Sigmoid colon (tissue), 7 donors: ENCODE measurements around the gene DIP2C. TPM values are rescaled to one million over a fixed set of nuclear protein-coding genes. Genes with fewer than 3 reads are reported as not detected.

Experiments
- DNase-seq: peaks from one replicate; pipeline ENCODE4 v3.0.0-alpha.2; 2019
- H3K27ac ChIP-seq, 4 donors: fragments of 200-600 bp; sonication (generic); one replicate each; pipeline ENCODE4 v1.5.1; 2016 to 2019; ENCODE audit warnings: mild to moderate bottlenecking in 1 of 4
- H3K27me3 ChIP-seq, 3 donors: fragments of 200-600 bp; sonication (generic); one replicate each; pipeline ENCODE4 v1.5.1; 2019; ENCODE audit warnings: mild to moderate bottlenecking in 1 of 3
- H3K36me3 ChIP-seq, 4 donors: fragments of 200-600 bp; sonication (generic); one replicate each; pipeline ENCODE4 v1.5.1; 2016 to 2019
- H3K4me1 ChIP-seq, 4 donors: fragments of 200-600 bp; sonication (generic); one replicate each; pipeline ENCODE4 v1.5.1; 2017 to 2019
- H3K4me3 ChIP-seq, 4 donors: fragments of 200-600 bp; sonication (generic); one replicate each; pipeline ENCODE4 v1.5.1; 2017 to 2019; ENCODE audit warnings: mild to moderate bottlenecking in 2 of 4, moderate library complexity in 1 of 4
- H3K9me3 ChIP-seq, 4 donors: fragments of 200-600 bp in 3 of 4; sonication (generic) in 3 of 4; one replicate each; pipeline versions ENCODE4 v1.5.1 to v1.6.1; 2013 to 2019
- EP300 ChIP-seq, 4 donors: sonication (generic); formaldehyde crosslinking; IDR thresholded peaks; one replicate each; pipeline ENCODE4 v1.6.1; 2017; ENCODE audit warnings: antibody characterized with exemption in 4 of 4
- POLR2A ChIP-seq, 2 donors: fragments of 450-650 bp; IDR thresholded peaks; one replicate each; pipeline ENCODE4 v1.6.1; 2016; ENCODE audit warnings: antibody characterized with exemption in 2 of 2, mild to moderate bottlenecking in 2 of 2, moderate library complexity in 2 of 2
- POLR2AphosphoS5 ChIP-seq, 4 donors: sonication (generic); formaldehyde crosslinking; IDR thresholded peaks; one replicate each; pipeline ENCODE4 v1.6.1; 2017; ENCODE audit warnings: antibody characterized with exemption in 4 of 4
- WGBS, 2 donors: extraction: QIAGEN DNeasy Blood & Tissue Kit; methylation state at CpG; one replicate each; pipeline ENCODE4 v1.1.7; 2013; 5-methylcytosine and 5-hydroxymethylcytosine counted together
- intact Hi-C: fragments of 100-400 bp; cut with DNase I; formaldehyde crosslinking; loops from one replicate; pipeline ENCODE4 v1.15.1; 2023
- polyA plus RNA-seq, 3 donors: library from polyadenylated mRNA; stranded (reverse); fragments of 200-250 nt; gene quantifications; one replicate each; pipeline ENCODE4 v1.2.3, GENCODE V29; 2013
- total RNA-seq, 4 donors: library from RNA; depleted of rRNA; stranded (reverse); fragments of >200 nt; gene quantifications; one replicate each; pipeline ENCODE4 v1.1.0, GENCODE V29; 2016
- TF ChIP-seq, protein P1 (sequence below), 4 experiments: fragments of 450-650 bp in 3 of 4; fragments of 200-600 bp in 1 of 4; IDR thresholded peaks; one replicate each; pipeline ENCODE4 v1.5.1; 2016 to 2019; ENCODE audit warnings: antibody characterized with exemption in 4 of 4, mild to moderate bottlenecking in 3 of 4, moderate library complexity in 2 of 4
- donor health status: healthy with polysubstance abuse.
- donor health status: Bipolar disorder and iron deficiency.
- donor health status: healthy.

The DIP2C gene
- total and polyA plus RNA-seq, 7 donors = 1.8 to 67.9 (median 42.1) TPM

DNA sequence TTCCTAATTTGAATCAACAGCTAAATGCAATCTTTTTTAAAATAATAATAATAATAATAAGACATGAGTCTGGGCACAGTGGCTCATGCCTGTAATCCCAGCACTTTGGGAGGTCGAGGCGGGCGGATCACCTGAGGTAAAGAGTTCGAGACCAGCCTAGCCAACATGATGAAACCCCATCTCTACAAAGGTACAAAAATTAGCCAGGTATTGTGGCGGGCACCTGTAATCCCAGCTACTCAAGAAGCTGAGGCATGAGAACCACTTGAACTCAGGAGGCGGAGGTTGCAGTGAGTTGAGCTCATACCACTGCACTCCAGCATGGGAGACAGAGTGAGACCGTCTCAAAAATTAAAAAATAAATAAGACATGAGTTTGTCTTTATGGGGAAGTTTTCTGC, 3.9 kb downstream of the DIP2C start:
- Histone ChIP-seq H3K27me3 (no peaks in the 10 kb centered on the region), H3K4me1 (peaks cover 0 to 76% (median 61%) of the 10 kb centered on the region in 4 donors), H3K9me3 (no peaks in the 10 kb centered on the region), H3K4me3 (no peak overlapping the region), H3K27ac (peak overlapping the region in 3 of 4 donors; percentile 97 to 99 (median 98)), H3K36me3 (no peaks in the 10 kb centered on the region)
- DNase-seq = no peak
- no peak for TF ChIP-seq POLR2AphosphoS5 (IDR thresholded peaks at IDR 0.05)
- WGBS, 2 donors = 81 to 83% methylated on average over 7 of the region's 7 CpGs
- intact Hi-C loops = loop anchor here (5.0 kb wide), 3 partner anchors 33 to 233 kb away; no protein-coding TSS in a partner anchor

DNA sequence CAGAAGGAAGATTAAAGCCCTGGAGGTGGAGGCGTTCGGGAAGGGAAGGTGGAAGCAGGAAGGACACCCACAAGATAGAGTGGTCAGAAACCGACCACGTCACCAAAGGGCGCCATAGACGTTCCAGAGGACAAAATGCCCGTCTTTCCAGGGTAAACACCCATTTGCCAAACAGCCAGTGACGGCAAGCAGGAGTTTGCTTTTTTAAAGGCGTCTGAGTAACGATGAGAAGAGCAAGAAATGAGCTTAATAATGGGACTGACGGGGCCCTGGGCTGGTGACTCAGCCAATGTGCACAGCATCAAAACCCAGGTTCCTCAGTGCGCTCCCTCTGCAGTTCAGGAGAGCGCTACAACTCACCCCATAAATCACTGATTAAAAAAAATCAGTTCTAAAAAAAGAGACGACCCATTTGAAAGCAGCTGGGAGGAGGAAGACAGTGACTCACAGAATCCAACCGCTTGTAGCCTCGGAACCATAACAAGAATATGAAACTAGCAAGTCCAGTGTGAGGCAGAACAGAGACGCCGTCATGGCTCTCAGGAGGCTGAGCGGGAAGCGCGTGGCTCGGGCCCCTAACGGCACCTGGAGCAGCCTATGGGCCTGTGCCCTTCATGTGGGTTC, 5.9 kb downstream of the DIP2C start:
- H3K27ac ChIP-seq = peak overlapping the region; percentile 77 to 99 (median 92)
- 73 to 83% methylated on average over 23 of the region's 23 CpGs for WGBS, 2 donors

DNA sequence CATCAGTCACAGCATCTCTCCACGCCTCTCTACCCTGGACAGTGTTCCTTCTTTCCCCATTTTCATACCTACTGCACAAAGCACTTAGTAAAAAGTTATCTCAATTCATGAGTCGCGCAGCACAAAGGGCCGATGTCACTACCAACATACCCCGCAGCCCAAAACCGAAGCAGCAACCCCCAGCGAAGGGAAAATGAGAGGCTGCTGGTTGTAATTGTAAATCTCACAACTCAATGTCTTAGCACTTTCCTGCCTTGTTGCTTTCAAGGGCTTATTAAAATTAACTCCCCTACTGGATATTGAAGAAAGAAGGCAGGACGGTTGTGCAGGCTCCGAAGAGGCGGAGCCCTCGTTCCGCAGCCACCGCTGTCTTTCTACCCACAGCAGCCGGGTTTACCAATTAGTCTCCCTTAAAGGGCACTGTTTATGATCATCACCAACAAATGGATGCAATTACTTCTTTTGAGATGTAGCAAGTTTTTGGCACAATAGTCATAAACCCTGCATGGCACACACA, 6.5 kb downstream of the DIP2C start:
- TF ChIP-seq EP300 (IDR thresholded peaks at IDR 0.05) = no peak
- TF ChIP-seq POLR2AphosphoS5 (IDR thresholded peaks at IDR 0.05) = no peak
- TF ChIP-seq POLR2A (IDR thresholded peaks at IDR 0.05) = no peak
- TF ChIP-seq, protein P1, sequence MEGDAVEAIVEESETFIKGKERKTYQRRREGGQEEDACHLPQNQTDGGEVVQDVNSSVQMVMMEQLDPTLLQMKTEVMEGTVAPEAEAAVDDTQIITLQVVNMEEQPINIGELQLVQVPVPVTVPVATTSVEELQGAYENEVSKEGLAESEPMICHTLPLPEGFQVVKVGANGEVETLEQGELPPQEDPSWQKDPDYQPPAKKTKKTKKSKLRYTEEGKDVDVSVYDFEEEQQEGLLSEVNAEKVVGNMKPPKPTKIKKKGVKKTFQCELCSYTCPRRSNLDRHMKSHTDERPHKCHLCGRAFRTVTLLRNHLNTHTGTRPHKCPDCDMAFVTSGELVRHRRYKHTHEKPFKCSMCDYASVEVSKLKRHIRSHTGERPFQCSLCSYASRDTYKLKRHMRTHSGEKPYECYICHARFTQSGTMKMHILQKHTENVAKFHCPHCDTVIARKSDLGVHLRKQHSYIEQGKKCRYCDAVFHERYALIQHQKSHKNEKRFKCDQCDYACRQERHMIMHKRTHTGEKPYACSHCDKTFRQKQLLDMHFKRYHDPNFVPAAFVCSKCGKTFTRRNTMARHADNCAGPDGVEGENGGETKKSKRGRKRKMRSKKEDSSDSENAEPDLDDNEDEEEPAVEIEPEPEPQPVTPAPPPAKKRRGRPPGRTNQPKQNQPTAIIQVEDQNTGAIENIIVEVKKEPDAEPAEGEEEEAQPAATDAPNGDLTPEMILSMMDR (IDR thresholded peaks at IDR 0.05) = no peak
- Histone ChIP-seq H3K9me3 (no peaks in the 10 kb centered on the region), H3K27ac (peak overlapping the region; percentile 77 to 99 (median 92)), H3K27me3 (no peaks in the 10 kb centered on the region), H3K4me1 (peaks cover 0 to 82% (median 66%) of the 10 kb centered on the region in 4 donors), H3K4me3 (peak overlapping the region in 3 of 4 donors; percentile 26 to 32 (median 31)), H3K36me3 (no peaks in the 10 kb centered on the region)
- intact Hi-C loops = loop anchor here (5.0 kb wide), 2 partner anchors 71 to 191 kb away; no protein-coding TSS in a partner anchor
- WGBS, 2 donors = 88 to 93% methylated on average over 14 of the region's 14 CpGs
- DNase-seq = no peak

More for the DNA sequence above, 5.9 kb downstream of the DIP2C start:
- H3K4me3 ChIP-seq = peak overlapping the region in 3 of 4 donors; percentile 26 to 32 (median 31)
- H3K36me3 ChIP-seq = no peaks in the 10 kb centered on the region
- H3K9me3 ChIP-seq = no peaks in the 10 kb centered on the region
- TF ChIP-seq POLR2AphosphoS5 (IDR thresholded peaks at IDR 0.05) (peak; percentile 62 to 89 (median 74)), POLR2A (IDR thresholded peaks at IDR 0.05) (peak in 1 of 2 donors; percentile 30), EP300 (IDR thresholded peaks at IDR 0.05) (peak in 3 of 4 donors; percentile 91 to 94 (median 92))
- TF ChIP-seq, protein P1 (IDR thresholded peaks at IDR 0.05) = no peak
- peak; percentile 91 for DNase-seq
- intact Hi-C loops = loop anchor here (1.0 to 5.0 kb wide), 3 partner anchors 71 to 191 kb away; no protein-coding TSS in a partner anchor
- H3K27me3 ChIP-seq = no peaks in the 10 kb centered on the region
- H3K4me1 ChIP-seq = peaks cover 0 to 81% (median 65%) of the 10 kb centered on the region in 4 donors

DNA sequence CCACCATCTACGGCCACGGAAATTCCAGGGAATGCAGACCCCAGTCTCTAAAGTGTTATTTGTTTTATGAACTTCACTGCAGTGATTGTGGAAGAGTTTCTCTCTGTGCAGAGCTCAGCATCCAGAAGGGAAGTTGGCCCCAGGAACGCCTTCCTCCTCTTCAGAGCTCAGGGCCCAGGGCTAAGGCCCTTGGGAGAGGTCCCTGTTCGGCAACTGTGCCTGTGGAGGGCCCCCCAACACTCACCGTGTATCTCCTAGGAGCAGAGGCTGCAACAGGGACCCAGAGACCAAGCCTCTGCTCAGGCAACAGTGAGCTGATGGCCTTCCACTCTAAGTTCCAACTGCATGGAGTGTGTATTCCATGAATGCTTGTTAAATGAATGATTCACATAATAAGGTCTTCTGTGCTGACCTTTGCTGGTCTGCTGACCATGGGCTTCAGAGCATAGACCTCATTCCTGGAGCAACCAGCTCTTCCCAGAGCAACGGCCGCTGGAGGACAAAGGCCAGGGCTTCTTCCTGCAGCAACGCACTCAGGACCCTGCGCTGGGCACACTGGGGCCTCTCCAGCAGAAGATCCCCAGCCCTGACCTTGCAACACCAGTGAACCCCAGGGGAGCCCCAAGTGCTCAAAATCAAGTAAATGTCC, 7.7 kb downstream of the DIP2C start:
- intact Hi-C loops = loop anchor here (5.0 kb wide), 2 partner anchors 69 to 189 kb away; no protein-coding TSS in a partner anchor
- H3K4me1 ChIP-seq = peaks cover 0 to 81% (median 64%) of the 10 kb centered on the region in 4 donors

More for the DNA sequence above, 7.7 kb downstream of the DIP2C start:
- TF ChIP-seq EP300 (IDR thresholded peaks at IDR 0.05) (no peak), POLR2AphosphoS5 (IDR thresholded peaks at IDR 0.05) (no peak), POLR2A (IDR thresholded peaks at IDR 0.05) (no peak)
- TF ChIP-seq, protein P1 (IDR thresholded peaks at IDR 0.05) = no peak
- H3K4me3 ChIP-seq = no peak overlapping the region
- no peaks in the 10 kb centered on the region for H3K27me3 ChIP-seq
- WGBS, 2 donors = 92 to 93% methylated on average over 9 of the region's 9 CpGs
- no peaks in the 10 kb centered on the region for H3K9me3 ChIP-seq
- H3K27ac ChIP-seq = peak overlapping the region; percentile 9 to 99 (median 92)
- no peak for DNase-seq
- H3K36me3 ChIP-seq = no peaks in the 10 kb centered on the region
